Muscle of back (tissue), 13 donors: ENCODE data around the gene FCGR2B. TPM values are rescaled to one million over a fixed set of nuclear protein-coding genes. Genes with fewer than 3 reads are reported as not detected.
A peak's percentile ranks its signal among the peaks of the same experiment; 100 is the strongest.
"Not testable (repeated sequence)": the region's sequence is repeated elsewhere in the genome, so short reads cannot be mapped to it uniquely, and the experiment has no call there.

ENCODE experiments used
- DNase-seq, 3 donors: peaks; one replicate each; pipeline versions ENCODE4 v3.0.0 to v3.0.0-alpha.2; 2013
- long read RNA-seq, 9 donors: transcript quantifications; one replicate each; lab custom pipeline, GENCODE V29; 2026
- polyA plus RNA-seq, 10 donors: library from polyadenylated mRNA; unstranded; fragments of 120-200 nt; gene quantifications; one replicate each; pipeline ENCODE4 v1.2.1, GENCODE V29; 2013; ENCODE audit not compliant: insufficient read length in 10 of 10

The FCGR2B gene
- under 1 TPM in 7 of 10 donors, not detected in 3; 0.06 to 0.40 (median 0.27) TPM for polyA plus RNA-seq
- long read RNA-seq, donor 1 = 0 reads
- long read RNA-seq, donor 2 = 0 reads
- long read RNA-seq, donor 3 = 0 reads
- long read RNA-seq, donor 4 = 0 reads
- long read RNA-seq, donor 5 = 0 reads
- long read RNA-seq, donor 6 = 0 reads
- long read RNA-seq, donor 7 = 0 reads
- long read RNA-seq, donor 8, partial matches to known transcripts = 0 of 1 reads
- long read RNA-seq, donor 8, other reads (novel, unspliced or antisense) = 0 of 1 reads
- long read RNA-seq, donor 9 = 0 reads

DNA sequence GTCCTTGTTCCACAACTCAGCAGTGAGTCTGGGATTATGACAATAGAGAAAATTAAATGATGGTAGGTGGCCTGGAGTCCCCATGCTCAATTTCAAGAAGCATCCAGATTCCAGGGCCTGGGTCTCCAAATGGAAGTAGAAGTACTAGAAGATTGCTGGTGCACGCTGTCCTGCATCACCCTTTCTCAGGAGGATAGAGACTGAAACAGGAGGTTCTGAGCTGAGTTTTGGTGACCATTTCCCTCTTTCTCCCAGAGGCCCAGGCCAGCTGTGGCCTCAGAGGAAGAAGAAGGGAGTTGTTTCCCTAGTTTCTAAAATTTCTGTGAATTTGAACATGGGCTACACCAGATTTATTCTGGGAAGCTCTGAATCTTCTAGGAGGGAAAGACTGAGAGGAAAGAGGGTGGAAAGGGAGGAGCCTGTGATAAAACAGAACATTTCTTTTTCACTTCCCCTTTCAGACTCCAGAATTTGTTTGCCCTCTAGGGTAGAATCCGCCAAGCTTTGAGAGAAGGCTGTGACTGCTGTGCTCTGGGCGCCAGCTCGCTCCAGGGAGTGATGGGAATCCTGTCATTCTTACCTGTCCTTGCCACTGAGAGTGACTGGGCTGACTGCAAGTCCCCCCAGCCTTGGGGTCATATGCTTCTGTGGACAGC lies at the start of gene FCGR2B:
Gene FCGR2B, plus strand, starts transcription at position 460 of the 656 bp plus-strand sequence. Its CDS starts 99 bp downstream, at position 559.
- DNase-seq = not testable (repeated sequence)

DNA sequence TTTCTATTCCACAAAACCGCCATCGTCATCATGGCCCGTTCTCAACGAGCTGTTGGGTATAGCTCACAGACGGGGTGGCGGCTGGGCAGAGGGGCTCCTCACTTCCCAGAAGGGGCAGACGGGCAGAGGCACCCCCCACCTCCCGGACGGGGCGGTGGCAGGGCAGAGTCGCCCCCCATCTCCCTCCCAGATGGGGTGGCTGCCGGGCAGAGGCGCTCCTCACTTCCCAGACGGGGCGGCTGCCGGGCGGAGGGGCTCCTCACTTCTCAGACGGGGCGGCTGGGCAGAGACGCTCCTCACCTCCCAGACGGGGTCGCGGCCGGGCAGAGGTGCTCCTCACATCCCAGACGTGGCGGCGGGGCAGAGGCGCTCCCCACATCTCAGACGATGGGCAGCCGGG lies 46.5 kb upstream of the FCGR2B start:
- DNase-seq = not testable (repeated sequence)

DNA sequence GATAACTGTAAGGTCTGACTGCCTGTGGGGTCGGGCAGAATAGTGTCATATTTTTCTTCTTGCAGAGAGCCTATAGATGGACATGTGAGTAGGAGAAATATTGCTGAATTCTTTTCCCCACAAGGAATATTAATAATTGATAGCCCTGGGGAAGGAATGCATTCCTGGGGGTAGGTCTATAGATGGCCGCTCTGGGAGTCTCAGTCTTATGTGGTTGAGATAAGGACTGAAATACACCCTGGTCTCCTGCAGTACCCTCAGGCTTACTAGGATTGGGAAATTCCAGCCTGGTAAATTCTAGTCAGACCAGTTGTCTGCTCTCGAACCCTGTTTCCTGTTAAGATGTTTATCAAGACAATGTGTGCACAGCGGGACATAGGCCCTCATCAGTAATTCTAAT lies 44.4 kb upstream of the FCGR2B start:
- not testable (repeated sequence) for DNase-seq

DNA sequence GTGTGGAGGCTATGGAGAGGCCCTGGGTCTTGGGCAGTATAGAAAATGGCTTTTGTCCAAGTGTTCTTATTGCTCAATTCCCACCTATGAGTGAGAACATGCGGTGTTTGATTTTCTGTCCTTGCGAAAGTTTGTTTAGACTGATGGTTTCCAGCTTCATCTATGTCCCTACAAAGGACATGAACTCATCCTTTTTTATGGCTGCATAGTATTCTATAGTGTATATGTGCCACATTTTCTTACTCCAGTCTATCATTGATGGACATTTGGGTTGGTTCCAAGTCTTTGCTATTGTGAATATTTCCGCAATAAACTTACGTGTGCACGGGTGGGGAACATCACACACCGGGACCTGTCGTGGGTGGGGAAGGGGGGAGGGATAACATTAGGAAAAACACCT lies 42.5 kb upstream of the FCGR2B start:
- not testable (repeated sequence) for DNase-seq

DNA sequence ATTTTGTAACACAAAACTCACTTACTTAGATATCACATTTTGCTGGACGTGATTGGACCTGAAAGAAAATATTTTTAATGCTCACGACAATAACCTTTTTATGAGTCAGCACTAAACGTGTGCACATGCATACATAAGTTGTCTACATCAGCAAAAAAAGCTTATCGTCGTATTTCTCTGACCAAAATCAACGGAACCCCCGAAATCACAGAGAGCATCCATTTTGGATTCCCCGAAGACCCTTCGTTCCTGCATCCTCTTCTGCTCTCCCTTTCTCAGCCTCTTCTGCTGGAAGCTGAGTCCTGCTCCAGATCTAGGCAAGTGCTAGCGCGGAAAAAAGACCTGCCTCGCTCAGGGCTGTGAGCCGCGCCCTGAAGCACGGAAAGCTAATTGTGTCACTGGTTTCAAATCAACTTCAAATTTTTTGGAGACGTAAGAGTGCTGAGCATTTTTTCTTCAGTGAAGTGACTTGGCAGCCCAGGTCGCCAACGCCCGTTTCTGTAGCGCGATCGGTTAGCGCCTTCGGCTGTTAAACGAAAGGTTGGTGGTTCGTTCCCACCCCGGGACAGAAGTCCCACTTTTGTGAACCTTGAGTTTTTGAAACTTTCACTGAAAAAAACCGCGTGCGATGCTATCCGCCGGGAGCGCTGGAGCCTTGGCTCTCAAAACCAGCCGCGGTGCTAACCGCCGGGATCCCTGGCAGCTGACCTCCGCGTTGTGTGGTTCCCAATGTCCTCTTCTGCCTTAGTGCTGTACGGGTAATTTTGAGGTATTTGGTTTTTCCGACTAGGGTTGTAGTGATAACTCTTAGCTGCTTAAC lies 41.6 kb upstream of the FCGR2B start:
- DNase-seq = peak; percentile 45 to 79 (median 61)

DNA sequence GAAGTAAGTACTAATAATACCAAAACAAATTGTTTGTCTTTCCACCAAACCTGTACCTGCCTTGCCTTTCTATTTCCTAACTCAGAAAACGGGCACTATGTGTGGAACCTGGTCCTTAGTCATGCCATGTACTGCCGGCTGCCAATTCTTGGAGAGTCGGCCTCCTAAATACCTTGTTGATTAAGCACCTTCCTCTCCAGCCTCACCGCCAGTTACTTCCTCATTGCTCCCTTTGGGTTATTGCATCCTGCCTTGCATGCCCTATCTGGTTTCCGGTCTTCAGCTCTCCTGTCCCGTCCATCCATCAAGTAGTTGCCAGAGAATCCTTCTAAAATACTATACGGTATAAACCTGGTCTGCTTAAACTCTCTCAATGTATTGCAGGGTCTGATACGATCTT lies 40.9 kb upstream of the FCGR2B start:
- not testable (repeated sequence) for DNase-seq

DNA sequence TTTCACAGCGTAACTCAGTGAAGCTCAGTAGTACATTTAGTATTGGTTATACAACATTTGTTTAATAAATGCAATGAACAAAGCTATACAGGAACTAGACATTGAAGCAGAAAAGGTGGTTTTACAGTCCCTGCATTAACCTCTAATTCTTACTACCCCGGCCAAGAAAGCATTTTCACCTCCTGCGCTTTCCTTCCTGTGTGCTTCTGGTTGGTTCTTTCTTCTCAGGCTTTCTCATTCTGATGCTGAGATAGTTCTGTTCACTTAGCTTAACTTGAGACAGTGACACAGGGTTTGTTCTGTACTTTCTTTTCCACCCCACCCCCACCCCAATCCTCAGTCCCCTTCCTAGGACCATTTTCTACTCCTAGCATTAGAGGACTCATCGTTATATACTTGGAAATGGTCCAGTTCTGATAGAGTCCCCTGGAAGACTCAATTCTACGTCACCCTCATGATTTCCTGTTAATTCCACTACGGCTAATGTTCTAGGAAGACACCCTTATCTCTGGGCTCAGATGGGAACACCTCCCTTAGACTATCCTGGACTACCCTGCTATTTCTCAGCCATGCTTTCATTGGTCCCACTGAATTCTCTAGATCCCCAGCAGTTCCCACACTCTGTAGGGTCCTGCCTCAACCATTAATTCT lies 39.4 kb upstream of the FCGR2B start:
- not testable (repeated sequence) for DNase-seq

DNA sequence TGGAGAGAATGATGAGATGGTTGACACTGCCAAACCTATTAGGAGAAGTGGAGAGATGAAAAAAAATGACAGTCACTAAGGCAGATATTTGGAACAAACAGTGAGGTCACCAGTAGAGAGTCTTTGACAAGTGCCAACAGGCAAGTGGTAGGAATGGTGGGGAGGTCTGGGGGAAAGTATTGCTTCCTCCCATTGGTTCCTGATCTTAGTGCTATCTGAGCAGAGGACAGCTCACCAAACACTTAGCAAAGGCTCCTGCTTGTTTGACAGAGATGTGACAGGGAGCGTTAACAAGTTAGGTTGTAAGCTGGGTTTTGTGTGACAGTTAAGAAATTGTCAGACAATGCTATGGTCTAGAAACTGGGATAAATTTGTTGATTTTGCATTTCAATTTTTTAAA lies 38.3 kb upstream of the FCGR2B start:
- DNase-seq = not testable (repeated sequence)

DNA sequence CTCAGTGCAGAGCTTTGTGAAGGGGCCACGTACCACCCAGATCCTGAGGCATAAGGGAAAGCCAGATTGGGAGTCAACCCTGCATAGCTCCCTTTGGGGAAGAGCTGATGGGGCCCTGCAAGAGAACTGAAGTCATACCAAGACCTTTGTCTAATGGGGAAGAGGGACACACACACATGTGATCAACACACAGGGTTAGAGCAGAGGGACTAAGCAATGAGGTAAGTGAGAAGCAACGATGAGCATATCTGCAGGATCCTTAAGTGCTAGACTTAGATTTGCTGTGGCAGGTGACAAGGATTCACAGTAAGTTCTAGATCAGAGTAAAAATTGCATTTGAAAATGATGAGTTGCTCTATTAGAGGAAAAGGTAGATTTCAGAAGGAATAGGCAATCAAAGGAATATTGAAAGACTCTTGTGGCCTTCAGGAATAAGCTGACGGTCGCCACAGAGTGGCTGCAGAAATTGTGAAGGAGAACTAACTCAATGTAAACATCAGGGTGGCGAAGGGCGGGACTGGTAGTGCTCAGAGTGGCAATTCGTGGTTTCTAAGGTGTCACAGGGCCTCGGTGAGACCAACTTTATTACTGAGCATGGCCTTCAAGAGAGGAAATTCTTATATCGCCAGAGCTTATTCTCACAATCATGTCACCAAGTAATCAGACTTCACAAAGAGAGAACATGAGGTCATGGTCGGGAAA lies 36.3 kb upstream of the FCGR2B start:
- DNase-seq = not testable (repeated sequence)

DNA sequence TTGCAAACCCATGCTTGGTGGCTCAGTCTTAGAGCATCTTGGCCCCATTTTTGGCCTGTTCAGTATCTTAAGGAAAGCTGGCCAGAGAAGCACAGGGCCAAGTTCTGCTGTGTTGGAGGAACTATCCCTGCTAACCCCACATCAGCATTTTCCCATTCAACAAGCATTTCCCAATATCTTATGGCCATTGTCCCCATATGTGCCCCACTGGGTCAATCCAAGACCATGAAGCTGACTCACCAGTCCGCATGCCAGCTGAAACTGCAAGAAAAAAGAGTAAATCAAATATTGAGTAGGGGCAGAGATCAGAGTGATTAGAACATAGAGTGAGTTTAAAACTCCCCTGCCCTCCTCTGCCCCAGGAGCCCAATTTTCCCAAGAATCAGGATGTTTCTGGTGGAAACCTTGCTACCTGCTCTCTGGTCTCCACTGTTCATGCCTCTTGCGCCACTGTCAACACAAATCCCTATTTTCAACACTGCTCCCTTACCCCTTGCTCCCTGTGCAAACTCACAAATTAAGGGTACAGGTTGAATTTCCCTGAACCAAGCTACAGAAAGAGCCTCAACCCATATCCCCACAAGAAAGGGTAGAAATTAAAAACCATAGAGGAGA lies 32.7 kb upstream of the FCGR2B start:
- not testable (repeated sequence) for DNase-seq

DNA sequence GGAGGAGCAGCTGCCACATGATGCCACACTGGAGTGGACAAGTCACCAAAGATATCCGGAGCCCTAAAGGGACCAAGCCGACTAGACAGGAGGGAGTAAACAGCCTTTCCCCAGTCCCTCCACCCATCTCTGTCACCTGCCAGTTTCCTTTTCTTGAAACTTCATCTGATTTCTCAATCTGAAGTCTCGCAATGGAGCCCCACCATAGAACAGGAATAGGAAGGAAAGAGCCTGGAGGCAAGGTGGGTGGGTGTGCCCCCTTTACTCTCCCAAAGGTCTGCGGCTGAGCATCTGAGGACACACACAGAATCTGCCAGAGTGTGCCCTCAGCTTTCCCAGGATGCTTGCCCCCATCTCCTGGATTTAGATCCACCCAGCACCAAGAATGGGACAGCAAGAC lies 31.9 kb upstream of the FCGR2B start, which contains the start of gene FCGR3B:
Gene FCGR3B, minus strand, starts transcription at position 101 of the 400 bp plus-strand sequence. Its CDS starts 82 bp downstream, at position 19.
- DNase-seq = no peak

DNA sequence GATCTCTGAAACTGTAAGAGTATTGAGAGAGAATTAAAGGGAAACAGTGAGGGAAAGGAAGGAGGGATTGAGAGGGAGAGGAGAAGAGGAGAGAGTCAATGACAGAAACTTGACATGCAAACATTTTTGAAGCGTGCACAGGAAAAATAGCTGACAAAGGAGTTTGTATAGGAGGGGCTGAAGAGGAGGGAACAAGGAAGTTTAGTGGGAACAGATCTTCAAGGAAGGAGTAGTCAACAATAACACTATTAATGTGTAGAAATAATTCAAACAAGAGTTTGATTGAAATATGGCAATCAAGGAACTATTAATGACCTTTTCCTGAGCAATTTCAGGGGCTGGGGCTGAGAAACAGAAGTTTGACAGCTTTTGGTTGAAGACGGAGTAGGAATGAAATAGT lies 27.9 kb upstream of the FCGR2B start:
- not testable (repeated sequence) for DNase-seq

DNA sequence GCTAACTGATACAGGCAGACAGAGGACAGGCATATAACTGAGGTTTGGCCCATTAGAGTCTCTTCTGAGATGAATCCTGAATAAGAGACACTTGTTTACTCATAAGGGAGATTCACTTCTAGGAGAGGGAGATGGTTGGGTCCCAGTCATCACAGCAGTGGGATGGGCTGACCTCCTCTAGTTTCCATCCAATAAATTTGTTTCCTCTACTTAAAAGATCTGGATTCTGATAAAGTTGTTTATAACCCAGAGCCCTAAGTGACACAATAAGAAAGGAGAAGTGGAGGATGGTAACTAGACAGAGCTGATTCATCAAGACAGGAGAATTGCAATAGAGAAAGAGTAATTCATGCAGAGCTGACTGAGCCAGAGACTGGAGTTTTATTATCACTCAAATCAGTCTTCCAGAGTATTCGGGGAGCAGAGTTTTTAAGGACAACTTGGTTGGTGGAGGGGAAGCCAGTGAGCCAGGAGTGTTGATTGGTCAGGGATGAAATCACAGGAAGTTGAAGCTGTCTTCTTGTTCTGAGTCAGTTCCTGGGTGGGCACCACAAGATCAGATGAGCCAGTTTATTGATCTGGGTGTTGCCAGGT lies 26.7 kb upstream of the FCGR2B start:
- DNase-seq = not testable (repeated sequence)

DNA sequence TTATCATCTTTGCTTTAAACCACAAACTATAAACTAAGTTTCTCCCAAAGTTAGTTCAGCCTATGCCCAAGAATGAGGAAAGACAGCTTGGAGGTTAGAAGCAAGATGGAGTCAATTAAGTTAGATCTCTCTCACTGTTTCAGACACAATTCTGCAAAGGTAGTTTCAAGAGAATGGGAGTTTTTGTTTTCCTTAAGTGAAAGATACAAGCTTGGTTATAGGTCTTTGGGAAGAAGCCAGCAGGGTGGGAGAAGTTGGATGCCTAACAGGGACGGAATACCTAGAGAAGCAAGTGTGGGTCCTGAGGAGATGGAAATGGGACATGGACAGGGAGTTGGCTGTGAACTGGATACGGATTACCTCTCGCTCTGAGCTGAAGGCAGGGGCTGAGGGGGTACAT lies 26.0 kb upstream of the FCGR2B start:
- not testable (repeated sequence) for DNase-seq

DNA sequence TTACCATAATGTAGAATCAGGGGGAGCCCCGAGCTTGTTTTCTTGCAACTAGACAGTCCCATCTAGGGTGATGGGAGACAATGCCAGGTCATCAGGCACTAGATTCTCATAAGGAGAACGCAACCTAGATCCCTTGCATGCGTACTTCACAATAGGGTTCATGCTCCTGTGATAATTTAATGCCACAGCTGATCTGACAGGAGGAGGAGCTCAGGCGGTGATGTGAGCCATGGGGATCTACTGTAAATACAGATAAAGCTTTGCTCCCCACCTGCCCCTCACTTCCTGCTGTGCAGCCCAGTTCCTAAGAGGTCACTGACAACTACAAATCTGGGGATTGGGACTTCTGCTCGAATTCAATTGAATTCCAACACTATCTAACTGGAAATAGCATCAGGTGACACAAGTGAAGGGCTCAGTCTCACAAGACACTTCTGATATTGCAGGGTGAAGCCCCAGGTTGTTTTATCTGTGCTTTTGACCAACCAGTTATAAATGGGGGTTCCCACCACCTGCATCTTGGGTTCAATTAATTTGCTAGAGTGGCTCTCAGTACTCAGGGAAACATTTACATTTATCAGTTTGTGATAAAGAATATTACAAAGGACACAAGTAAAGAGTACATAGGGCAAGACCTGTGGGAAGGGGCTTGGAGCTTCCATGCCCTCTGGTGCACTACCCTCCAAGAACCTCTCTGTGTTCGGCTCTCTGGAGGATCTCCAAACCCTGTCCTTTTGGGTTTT lies 24.5 kb upstream of the FCGR2B start:
- not testable (repeated sequence) for DNase-seq

DNA sequence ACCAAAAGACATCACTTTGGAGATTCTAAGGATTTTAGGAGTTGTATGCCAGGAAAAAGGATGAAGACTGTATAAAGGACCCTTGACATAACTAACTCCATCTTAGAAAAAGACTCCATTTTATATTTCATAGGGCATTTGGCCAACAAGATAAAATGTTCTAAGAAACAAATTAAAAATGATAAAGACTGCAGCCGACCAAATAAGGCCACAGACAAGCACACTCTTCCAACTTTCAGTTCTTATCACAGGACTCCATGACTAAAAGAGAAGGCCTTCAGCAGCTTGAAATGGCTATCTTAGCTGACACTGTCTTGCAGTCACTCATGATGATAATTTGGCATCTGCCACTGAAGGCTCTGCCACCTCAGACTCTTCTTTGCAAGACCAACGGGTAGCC lies 23.7 kb upstream of the FCGR2B start:
- not testable (repeated sequence) for DNase-seq

DNA sequence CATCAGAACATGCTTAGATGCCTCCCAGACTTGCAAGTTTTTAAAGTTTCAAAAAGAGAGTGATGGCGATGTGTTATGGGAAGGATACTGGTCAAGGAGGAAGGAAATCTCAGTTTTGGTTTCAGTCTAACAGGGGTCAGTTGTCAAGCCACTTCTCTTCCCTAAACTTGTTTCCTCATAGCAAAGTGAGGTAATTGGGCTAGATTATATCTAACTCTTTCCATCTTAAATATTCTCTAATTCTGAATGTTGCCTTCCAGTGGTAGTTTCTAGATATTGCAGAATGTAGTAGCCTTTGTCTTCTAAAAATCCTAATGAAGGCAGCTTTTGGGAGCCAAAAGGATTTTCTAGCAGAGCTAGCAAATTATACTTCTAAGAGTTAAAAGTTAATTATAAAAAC lies 20.2 kb upstream of the FCGR2B start:
- DNase-seq = peak in 1 of 3 donors; percentile 25

DNA sequence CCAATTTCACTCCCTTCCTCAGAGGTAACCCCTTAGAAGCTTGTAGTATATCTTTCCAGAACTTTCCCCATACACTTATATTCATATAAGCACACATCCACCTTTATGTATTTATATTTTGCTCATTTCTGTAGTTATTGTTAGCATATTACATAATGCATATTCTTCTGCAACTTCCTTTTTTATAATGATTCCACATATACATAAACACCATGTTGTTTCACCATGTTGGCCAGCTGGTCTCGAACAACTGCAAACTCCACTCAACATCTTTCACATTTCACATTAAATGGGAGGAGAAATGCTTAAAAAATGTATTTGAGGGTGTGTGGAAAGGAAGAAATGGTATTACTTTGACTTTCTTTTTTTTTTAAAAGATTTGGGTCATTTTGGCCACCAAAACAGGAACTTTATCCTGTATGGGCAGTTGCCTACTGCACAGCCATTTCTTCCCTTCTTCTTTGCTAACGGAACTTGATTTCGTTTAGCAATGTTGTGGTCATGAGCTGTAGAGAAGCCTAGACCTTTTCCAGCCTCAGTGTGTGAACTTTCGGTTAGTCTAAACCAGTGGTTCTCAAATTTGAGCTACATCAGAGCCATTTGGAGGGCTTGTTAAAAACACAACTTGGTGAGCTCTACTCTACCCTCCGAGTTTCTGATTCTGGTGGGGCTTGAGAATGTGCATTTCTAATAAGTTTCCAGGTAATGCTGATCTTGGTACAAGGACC lies 19.3 kb upstream of the FCGR2B start:
- not testable (repeated sequence) for DNase-seq

DNA sequence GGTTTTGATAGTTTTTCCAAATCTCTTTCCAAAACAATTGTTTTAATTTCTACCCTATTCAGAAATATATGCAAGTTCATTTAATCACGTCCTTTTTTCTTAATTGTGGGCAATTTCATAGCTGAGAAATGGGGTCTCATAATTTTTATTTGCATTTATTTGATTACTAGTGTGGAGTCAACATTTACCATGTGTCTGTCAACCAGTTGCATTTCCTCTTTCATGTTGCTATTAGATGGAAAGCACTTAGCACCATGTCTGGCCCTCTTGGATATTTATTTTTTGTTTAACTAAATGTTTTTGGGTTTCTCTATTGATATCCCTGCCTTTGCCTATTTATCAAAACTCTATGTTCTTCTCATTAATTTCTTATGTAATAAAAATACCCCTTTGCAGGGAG lies 18.1 kb upstream of the FCGR2B start:
- DNase-seq = not testable (repeated sequence)
